GM18499 (cell line): ENCODE results near the gene TTC4.

Experiments
- ATAC-seq: cut with Tn5 transposase; IDR thresholded peaks from one replicate; pipeline ENCODE4 v1.9.1; 2021; ENCODE audit warnings: moderate number of reproducible peaks; ENCODE audit not compliant: insufficient read depth, unreplicated experiment

Gene TTC4

DNA sequence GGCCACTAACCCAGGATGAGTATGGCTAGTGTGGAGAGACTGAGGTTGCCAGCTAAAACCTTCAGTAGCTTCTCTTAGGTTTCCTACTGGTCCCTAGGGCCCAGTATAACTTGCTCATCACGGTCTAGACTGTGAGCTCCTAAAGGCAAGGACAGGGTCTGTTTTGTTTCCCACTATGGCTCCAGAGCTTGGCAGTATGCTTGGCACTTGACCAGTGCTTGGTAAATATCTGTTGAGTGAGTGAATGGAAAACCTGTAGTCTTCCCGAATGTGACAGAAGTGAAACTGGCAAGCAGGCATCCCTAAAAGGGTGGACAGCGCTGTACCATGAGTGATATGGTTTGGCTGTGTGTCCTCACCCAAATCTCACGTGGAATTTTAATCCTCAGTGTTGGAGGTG, 61.8 kb downstream of the TTC4 start:
- no peak for ATAC-seq

DNA sequence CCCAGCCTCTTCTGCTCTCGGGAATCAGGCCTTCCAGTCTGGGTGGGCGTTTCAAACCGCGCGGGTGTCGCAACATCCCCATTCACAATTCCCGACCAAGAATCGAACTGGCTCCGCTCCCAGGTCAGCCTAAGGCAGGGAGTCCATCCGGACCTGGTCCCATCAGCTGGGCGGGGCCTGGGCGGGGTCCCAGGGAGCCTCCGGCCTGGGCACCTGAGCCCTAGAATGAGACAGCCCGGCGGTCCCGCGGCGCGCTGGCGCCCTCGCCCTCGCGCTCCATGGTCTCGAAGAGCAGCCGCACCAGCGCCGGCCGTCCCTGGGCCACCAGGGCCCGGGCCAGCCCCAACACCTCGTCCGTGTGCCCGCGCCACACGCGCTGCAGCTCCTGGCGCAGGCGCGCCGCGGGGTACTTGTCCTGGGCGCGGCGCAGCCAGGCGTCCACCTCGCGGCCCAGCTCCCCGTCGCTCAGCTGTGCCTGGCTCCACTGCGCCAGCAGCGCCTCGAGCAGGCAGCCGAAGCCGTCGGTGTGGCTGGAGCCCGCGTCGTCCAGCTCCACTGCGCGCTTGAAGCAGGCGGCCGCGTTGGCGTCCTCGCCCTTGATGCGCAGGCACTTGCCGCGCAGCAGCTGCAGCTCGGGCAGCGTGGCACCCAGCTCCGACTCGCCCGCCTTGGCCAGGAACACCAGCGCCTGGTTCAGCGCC, 65.5 kb downstream of the TTC4 start:
- ATAC-seq = no peak

DNA sequence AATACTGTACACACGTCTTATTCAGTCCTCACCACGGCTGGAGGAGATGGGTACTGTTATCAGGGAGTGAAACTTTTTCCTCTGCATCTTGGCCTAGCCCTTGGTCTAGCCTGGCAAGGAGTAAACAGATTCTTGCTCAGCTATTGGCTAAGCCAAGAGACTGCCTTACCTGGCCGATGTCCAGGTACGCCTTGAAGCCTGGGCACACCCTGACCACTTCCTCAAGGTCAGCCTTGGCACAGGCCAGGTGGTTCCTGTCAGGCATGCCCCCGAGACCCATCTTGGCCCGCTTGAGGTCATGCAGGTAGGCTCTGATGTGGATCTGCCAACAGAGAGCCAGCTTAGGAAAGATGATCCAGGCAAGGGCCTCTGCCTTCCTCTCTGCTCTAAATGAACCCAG, 66.5 kb downstream of the TTC4 start:
- no peak for ATAC-seq

DNA sequence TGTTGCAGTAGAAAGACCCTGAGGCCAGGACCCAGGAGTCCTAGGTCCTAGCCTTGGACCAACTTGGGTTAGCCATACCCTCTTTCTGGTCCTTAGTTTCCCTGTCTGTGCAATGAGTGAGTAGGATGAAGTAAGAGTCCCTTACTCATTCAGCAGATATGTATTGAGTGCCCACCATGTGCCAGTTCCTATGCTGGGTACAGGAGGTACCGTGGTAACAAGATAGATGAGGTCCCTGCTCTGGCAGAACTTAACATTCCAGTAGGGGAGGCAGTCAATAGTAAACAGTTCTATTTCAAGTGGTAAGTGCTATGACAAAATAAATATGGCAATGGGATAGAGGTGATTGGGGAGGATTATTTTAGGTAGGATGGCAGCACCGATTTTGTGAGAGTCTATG, 66.9 kb downstream of the TTC4 start:
- no peak for ATAC-seq

DNA sequence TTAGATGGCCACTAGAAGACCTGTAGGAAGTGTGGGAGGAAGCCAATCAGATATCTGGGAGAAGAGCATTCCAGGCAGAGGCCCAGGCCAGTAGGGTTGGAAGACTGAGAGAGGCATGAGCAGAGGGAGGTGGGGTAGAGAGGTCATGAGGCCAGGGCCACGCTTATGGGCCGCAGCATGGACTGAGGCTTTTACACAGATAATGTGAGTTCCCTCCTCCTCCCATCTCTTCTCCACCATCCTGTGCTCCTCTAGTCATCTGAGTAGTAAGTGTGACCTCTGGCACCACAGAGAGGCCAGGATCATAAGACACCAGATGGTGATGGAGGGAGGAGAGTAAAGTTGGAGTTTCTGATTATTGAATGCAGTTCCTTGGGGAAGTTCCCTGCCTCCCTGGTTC, 68.4 kb downstream of the TTC4 start:
- no peak for ATAC-seq

DNA sequence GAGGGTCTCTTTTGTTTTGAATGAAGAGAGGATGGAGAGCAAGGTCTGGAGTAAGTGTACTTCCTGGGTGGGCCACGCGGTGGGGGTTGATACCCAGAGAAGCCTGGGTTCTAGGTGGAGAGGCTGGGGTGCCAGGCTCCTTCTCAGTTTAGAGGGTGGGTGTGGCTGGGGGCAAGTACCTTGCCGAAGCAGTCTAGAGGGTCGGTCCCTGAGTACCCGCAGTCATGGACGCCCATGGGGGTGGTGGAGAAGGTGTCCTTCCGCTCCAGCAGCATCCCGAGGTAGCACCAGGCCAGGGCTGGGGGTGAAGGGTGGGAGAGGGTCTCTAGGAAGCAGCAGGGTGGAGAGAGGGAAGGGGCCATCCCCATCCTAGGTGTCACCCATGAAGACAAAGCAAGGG, 71.1 kb downstream of the TTC4 start:
- no peak for ATAC-seq

DNA sequence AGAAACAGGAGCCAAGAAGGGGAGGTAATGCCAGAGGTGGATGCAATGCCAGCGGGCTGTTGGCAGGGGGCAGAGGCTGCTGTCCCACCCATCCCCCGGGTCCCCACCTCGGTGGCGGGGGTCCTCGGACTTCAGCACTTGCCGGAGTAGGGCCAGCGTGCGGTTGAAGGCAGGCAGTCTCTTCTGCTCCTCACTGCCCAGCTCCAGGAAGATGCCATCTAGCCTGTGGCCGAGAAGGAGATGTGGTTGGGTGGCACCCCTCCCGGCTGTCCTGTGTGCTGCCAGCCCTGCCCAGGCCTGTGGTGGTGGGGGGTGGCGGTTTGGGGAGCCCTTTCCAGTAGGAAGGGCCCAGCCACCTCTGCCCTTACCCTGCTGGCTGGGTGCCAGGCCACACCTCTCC, 71.9 kb downstream of the TTC4 start:
- no peak for ATAC-seq

DNA sequence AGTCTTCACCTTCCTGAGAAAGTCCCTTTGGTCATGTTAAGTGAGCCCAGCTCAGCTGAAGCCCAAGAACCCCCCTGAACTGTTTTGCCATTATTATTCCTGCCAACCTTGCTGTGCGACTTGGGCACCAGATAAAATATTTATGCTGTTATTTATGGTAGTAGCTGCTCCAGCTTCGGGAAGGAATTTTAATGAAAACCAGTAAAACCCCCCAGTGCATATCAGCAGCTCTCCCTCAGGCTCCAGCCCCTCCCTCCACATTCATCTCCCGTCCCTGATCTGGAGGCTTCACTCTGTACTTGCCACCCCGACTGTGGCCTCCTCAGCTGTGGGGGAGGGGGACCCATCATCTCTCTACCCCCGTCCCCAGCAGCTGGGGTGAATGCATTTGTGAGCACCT, 72.8 kb downstream of the TTC4 start:
- no peak for ATAC-seq

DNA sequence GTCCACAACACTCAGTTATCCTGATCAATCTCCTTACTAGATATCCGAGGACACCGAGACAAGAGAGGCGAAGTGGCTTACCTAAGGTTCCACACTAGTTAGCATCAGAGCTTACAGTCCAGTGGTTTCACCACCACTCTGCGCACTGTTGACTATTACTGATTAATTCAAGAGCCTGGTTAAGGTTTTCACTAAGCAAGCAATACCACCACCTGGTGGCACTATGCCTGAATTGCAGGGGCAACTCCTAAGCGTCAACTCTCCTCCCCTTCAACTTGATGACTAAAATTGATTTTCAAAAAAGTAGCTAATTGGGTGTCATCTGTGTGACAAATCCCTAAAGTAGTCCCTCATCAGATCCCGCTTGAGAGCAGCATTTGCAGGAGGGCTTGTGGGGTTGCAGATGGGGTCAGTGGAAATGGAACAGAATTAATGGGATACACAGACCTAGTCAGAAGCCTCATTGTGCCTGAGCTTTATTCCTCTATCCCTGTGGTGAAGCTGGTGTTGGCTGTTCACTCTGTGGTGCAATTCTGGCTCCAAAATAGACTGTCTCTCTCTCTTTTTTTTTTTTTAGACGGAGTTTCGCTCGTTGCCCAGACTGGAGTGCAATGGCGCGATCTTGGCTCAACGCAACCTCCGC, 76.3 kb downstream of the TTC4 start:
- no peak for ATAC-seq
